GM20000 (cell line): ENCODE data around the gene CRTAP.
A peak's percentile ranks its signal among the peaks of the same experiment; 100 is the strongest.

Experiments
- DNase-seq: peaks from one replicate; pipeline ENCODE4 v3.0.0; 2012; ENCODE audit warnings: low spot score
- CTCF ChIP-seq: IDR thresholded peaks from 2 replicates; pipeline ENCODE4 v1.5.1; 2012; ENCODE audit warnings: mild to moderate bottlenecking, control low read depth; ENCODE audit errors: extremely low read depth, missing control alignments

The CRTAP gene

GRCh38 chr3:33144433-33144832 is 30.6 kb downstream of the CRTAP start:
- peak; percentile 32 for DNase-seq
- peak; percentile 32 for TF ChIP-seq CTCF

GRCh38 chr3:33145221-33145900 is 31.5 kb downstream of the CRTAP start:
- DNase-seq: no peak
- no peak for TF ChIP-seq CTCF

- TF ChIP-seq CTCF: no peak
- no peak for DNase-seq
Measured at GRCh38 chr3:33145901-33146580, 32.2 kb downstream of the CRTAP start.

GRCh38 chr3:33146791-33147445 is 33.1 kb downstream of the CRTAP start:
- DNase-seq: no peak
- no peak for TF ChIP-seq CTCF

- no peak for TF ChIP-seq CTCF
- DNase-seq: no peak
Measured at GRCh38 chr3:33149342-33149741, 35.5 kb downstream of the CRTAP start.

- no peak for TF ChIP-seq CTCF
- no peak for DNase-seq
Measured at GRCh38 chr3:33152363-33153360, 38.8 kb downstream of the CRTAP start.

GRCh38 chr3:33153782-33154181 is 40.0 kb downstream of the CRTAP start:
- no peak for TF ChIP-seq CTCF
- no peak for DNase-seq
